GM21825 (cell line): ENCODE measurements around the gene PPP1R13B.

ENCODE experiments used
- ATAC-seq: cut with Tn5 transposase; IDR thresholded peaks from one replicate; pipeline ENCODE4 v1.9.1; 2021; ENCODE audit warnings: mild to moderate bottlenecking, moderate library complexity; ENCODE audit not compliant: unreplicated experiment

PPP1R13B gene

GRCh38 chr14:103688906-103689902 is 158.2 kb downstream of the PPP1R13B start:
- ATAC-seq = peak; percentile 55

- no peak for ATAC-seq
Measured at GRCh38 chr14:103688441-103688840, 158.9 kb downstream of the PPP1R13B start.

GRCh38 chr14:103687712-103688111 is 159.7 kb downstream of the PPP1R13B start:
- ATAC-seq = no peak

GRCh38 chr14:103686831-103687485 is 160.4 kb downstream of the PPP1R13B start:
- ATAC-seq = no peak

GRCh38 chr14:103685276-103686211 is 161.8 kb downstream of the PPP1R13B start:
- no peak for ATAC-seq

- no peak for ATAC-seq
Measured at GRCh38 chr14:103684871-103685270, 162.5 kb downstream of the PPP1R13B start.

- no peak for ATAC-seq
Measured at GRCh38 chr14:103684471-103684870, 162.9 kb downstream of the PPP1R13B start.
